HK-2 (cell line): ENCODE results near the gene TNFRSF1B.

ENCODE experiments used
- DNase-seq: peaks from one replicate; pipeline ENCODE4 v3.0.0-alpha.2; 2018; ENCODE audit not compliant: unreplicated experiment

Gene TNFRSF1B

DNA sequence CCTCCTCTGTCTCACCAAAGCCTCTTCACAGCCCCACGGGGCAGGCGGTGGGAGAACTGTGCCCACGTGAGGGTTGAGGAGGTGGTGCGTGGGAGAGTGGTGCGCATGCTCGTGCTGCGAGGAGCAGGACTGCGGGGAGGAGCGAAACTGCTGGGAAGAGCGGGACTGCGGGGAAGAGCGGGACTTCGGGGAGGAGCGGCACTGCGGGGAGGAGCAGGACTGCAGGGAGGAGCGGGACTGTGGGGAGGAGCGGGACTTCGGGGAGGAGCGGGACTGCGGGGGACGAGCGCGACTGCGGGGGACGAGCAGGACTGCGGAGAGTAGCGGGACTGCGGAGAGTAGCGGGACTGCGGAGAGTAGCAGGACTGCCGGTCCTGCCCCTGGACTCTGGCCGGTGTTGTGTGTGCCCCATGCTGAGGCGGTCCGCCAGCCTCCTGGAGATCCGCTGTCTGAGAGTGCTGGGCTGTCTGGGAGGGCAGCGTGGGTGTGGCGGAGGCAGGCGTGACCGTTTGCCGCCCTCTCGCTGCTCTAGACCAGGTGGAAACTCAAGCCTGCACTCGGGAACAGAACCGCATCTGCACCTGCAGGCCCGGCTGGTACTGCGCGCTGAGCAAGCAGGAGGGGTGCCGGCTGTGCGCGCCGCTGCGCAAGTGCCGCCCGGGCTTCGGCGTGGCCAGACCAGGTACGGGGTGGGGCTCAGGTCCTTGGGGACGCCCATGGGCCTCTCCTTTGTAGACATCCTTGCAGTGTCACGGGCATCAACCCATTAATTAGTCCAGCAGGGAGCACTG is 24.6 kb downstream of the TNFRSF1B start:
- DNase-seq, result no peak

DNA sequence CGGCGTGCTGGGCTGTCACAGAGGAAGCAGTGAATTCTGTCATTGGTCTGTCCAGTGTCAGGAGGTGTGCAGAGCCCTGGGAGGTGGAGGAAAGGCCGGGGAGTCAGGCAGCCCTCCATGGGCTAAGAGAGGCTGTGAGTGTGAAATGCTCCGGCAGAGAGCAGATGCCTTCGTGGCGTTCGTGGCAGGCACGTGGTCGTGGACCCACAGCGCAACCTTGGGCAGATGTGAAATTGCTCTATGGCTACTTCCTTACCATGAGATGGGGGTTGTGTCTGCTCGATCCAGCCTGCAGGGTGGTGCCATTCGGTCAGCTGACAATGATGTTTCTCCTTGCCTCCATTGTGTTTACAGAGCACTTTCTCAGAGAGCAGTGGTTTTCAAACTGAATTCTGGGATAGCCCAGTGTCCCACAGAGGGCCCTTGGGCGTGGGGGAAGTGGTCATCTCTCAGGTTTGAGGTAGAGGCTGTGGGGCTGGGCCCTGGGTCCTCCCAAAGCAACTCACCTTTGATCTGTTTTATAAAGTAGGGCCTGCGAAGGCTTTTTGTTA is 27.9 kb downstream of the TNFRSF1B start:
- no peak for DNase-seq

DNA sequence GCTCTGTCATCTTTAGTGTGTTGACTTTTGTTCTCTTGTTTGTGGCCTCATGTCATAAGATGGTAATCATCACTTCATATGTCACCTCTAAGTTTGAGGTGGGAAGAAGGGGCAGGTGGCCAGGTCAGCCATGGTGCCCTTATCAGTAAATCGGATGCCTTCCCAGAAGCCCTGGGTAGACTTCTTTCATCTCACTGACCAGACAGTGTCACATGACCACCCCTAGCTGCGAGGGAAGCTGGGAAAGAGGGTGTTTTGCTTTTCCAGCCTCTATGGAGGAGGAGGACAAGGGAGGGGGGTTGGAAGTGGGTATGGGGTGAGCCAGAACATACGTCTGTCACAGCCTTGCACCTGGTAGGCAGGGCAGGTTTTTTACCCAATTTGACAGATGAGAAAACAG is 28.6 kb downstream of the TNFRSF1B start:
- no peak for DNase-seq

- no peak for DNase-seq
Measured at GRCh38 chr1:12196641-12197482, 30.1 kb downstream of the TNFRSF1B start.

DNA sequence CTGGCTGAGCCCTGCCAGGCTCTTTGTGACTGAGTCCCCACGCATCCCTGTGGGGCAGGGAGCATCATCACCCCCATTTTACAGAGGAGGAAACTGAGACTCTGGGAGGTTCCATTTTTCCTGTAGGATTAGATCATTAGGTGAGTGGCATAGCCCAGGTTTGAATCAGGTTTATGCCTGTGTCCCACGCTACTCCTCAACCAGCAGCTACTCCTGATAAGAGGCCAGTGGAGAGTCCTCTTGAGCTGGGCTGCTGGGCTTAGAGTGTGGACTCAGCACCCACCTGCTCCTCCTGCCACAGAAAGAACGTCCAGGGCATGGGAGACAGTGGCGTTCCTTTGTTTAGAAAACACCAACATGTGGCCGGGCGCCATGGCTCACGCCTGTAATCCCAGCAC is 30.7 kb downstream of the TNFRSF1B start:
- DNase-seq, result no peak

GRCh38 chr1:12200208-12200607 is 33.4 kb downstream of the TNFRSF1B start:
- DNase-seq, result no peak

GRCh38 chr1:12201352-12202189 is 34.8 kb downstream of the TNFRSF1B start:
- no peak for DNase-seq

DNA sequence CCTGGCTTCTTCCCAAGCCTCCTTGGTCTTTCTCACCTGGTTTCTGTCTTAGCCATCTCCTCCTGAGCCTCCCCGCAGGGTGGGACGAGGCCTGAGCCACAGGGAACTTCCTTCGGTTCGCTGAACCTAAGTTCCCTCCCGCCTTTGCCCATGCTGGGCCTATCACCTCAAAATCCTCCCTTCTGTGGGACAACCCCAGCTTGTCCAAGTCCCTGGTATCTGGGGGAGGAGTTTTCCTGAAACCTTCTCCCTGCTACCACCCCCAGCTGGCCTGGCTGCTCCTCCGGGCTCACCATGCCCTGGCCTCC is 35.4 kb downstream of the TNFRSF1B start:
- DNase-seq, result no peak

- no peak for DNase-seq
Measured at GRCh38 chr1:12202577-12202976, 35.8 kb downstream of the TNFRSF1B start.

DNA sequence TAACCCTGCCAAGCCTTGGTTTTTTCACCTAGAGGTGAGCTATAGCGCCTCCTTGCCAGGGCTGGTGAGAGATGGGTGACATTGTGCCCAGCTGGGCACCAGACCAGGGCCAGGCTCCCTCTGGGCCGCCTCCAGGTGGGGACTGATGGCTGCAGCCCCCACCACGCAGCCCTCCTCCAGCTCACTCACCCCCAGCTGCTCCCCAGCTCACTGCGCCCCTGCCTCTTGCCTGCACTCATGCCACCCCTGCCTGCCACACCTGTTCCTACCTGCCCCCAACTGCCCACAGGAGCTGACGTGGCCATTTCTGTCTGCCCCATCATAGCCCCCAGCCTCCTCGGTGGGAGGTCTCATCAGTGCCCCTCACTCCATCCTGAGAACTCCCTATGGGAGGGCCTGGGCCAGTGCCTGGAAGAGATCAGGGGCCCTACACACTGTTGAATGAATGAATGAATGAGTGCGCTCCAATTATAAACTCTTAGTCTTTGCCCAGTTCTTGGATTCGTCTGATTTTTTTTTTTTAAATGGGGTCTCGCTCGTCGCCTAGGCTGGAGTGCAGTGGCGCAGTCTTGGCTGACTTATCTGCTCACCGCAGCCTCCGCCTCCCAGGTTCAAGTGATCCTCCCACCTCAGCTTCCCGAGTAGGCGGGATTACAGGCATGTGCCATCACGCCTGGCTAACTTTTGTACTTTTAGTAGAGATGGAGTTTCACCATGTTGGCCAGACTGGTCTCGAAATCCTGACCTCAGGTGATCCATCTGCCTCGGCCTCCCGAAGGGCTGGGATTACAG is 36.6 kb downstream of the TNFRSF1B start:
- DNase-seq, result no peak

DNA sequence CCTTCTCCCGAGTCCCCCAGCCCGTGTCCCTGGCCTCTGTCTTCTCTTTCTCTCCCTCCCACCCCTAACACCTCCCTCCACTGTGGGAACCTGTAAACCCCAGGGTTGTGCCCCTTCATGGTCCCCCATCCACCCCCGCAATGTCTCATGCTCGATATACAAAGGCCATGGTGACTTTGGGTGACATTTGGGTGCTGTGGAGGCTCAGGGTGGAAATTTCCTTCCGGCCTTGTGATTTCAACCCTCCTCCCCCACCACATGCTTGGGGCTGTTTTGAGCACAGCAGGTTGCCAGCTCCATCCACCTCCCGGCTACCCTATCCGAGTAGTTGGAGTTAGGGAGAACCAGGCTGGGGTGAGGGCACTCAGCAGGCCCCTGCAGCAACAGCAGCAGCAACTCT is 37.3 kb downstream of the TNFRSF1B start:
- no peak for DNase-seq

- DNase-seq, result no peak
Measured at GRCh38 chr1:12204754-12205658, 38.2 kb downstream of the TNFRSF1B start.

DNA sequence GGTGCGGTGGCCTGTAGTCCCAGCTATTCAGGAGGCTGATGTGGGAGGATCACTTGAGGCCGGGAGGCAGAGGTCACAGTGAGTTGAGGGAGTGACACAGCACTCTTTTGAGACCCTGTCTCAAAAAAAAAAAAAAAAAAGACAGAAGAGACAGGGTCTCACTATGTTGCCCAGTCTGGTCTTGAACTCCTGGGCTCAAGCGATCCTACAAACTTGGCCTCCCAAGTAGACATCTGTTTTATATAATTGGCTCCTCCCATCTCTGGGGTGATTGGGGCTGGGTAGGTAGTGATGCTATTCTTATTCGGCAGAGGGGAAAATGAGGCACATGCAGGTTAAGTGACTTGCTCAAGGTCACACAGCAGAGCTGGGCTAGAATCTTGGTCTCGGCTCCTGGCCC is 39.4 kb downstream of the TNFRSF1B start:
- no peak for DNase-seq

- no peak for DNase-seq
Measured at GRCh38 chr1:12206792-12207424, 40.1 kb downstream of the TNFRSF1B start.

DNA sequence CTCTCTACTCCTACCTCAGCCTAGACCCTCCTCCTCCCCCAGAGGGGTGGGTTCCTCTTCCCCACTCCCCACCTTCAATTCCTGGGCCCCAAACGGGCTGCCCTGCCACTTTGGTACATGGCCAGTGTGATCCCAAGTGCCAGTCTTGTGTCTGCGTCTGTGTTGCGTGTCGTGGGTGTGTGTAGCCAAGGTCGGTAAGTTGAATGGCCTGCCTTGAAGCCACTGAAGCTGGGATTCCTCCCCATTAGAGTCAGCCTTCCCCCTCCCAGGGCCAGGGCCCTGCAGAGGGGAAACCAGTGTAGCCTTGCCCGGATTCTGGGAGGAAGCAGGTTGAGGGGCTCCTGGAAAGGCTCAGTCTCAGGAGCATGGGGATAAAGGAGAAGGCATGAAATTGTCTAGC is 41.5 kb downstream of the TNFRSF1B start:
- DNase-seq, result no peak

DNA sequence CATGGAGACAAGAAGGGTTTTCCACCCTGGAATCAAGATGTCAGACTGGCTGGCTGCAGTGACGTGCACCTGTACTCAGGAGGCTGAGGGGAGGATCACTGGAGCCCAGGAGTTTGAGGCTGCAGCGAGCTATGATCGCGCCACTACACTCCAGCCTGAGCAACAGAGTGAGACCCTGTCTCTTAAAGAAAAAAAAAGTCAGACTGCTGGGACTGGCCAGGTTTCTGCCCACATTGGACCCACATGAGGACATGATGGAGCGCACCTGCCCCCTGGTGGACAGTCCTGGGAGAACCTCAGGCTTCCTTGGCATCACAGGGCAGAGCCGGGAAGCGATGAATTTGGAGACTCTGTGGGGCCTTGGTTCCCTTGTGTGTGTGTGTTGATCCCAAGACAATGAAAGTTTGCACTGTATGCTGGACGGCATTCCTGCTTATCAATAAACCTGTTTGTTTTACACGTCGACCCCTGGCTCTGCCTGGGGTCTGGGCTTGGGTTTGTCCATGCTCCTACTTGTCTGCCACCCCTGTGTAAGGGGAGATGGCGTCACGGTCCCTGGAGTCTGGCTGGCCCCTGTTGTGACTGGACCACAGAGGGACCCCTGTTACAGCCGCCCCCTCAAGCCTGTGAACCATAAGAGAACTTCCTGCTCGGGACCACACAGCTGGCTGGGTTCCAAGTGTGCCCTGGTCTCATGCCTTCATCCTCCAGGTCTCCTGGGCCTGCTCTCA is 42.1 kb downstream of the TNFRSF1B start:
- DNase-seq, result peak; percentile 84

DNA sequence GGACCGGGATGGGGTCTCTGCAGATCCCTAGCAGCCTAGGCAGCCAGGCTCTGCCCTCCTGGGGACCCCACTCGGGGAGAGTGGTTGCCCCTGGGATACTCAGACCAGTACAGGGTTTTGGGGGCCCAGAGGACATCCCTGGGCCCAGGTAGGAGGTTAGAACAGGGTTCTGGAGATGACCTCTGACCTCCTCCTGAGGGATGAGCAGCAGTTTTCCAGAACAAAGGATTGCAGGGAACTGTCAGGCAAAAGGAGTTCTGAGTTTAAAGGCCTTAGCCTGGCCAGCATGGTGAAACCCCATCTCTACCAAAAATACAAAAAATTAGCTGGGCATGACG is 42.7 kb downstream of the TNFRSF1B start:
- no peak for DNase-seq

- DNase-seq, result no peak
Measured at GRCh38 chr1:12215118-12215961, 48.5 kb downstream of the TNFRSF1B start.
